ENCODE data around the gene IFI27L2.

The IFI27L2 gene

DNA sequence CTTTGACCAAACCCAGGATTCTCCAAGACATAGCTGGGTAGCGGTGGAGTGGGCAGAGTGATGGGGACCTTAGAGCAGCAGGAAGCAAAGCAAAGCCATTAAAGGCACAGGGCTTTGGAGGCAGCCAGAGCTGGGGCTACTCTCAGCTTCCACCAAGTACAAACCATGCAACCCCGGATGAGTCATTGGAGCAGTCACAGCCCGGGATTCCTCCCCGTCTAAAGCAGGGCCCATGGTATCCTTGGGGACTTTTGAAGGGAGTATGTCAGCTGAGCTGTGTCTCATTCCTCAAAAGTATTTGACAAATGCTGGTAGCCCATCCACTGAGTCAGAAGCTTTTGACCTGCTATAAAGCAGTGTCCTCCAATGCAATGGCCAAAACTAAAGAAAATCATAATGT lies 28.6 kb downstream of the IFI27L2 start:
- TF ChIP-seq POLR2AphosphoS5 (IDR thresholded peaks at IDR 0.05; ENCODE audit: low read depth) (no peak), REST (IDR thresholded peaks at IDR 0.05; ENCODE audit: insufficient replicate concordance, low read depth) (no peak), GABPA (IDR thresholded peaks at IDR 0.05; ENCODE audit: low read depth) (no peak), SPI1 (IDR thresholded peaks at IDR 0.05; ENCODE audit: borderline replicate concordance, low read depth) (no peak)
- TF ChIP-seq, protein P1, sequence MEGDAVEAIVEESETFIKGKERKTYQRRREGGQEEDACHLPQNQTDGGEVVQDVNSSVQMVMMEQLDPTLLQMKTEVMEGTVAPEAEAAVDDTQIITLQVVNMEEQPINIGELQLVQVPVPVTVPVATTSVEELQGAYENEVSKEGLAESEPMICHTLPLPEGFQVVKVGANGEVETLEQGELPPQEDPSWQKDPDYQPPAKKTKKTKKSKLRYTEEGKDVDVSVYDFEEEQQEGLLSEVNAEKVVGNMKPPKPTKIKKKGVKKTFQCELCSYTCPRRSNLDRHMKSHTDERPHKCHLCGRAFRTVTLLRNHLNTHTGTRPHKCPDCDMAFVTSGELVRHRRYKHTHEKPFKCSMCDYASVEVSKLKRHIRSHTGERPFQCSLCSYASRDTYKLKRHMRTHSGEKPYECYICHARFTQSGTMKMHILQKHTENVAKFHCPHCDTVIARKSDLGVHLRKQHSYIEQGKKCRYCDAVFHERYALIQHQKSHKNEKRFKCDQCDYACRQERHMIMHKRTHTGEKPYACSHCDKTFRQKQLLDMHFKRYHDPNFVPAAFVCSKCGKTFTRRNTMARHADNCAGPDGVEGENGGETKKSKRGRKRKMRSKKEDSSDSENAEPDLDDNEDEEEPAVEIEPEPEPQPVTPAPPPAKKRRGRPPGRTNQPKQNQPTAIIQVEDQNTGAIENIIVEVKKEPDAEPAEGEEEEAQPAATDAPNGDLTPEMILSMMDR (IDR thresholded peaks at IDR 0.05; ENCODE audit: insufficient read depth, low read length): no peak
- no peak for DNase-seq (ENCODE audit: low read depth in 1 of 2, low spot score in 1 of 2)
- no peaks in the 10 kb centered on the region for H3K27me3 ChIP-seq (ENCODE audit: insufficient read depth, poor library complexity, severe bottlenecking)
- no peak overlapping the region for H3K27ac ChIP-seq (replicated peaks)
- H3K4me3 ChIP-seq (replicated peaks; ENCODE audit: insufficient read depth, low read length): no peak overlapping the region

DNA sequence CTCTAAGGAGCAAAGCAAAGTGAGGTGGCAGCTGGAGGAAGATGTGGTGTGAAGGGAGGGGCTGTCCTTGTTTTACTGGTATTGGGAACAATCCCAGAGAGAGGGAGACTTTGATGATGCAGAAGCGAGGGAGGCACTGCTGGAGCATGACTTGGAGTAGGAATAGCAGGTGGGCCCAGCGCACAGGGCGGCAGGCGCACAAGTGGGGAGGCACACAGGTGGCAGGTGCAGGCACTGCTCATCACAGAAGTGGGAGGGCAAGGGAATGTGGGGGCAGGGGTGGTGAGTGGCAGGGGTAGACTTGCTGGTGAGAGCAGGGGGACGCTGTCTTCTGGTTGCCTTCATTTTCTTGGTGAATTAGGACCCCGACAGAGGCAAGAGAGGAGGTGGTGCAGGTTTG lies 30.4 kb downstream of the IFI27L2 start:
- DNase-seq (ENCODE audit: low read depth in 1 of 2, low spot score in 1 of 2): no peak
- Histone ChIP-seq H3K27ac (replicated peaks) (no peak overlapping the region), H3K27me3 (ENCODE audit: insufficient read depth, poor library complexity, severe bottlenecking) (no peaks in the 10 kb centered on the region), H3K4me3 (replicated peaks; ENCODE audit: insufficient read depth, low read length) (no peak overlapping the region)
- no peak for TF ChIP-seq SPI1 (IDR thresholded peaks at IDR 0.05; ENCODE audit: borderline replicate concordance, low read depth)
- TF ChIP-seq, protein P1 (IDR thresholded peaks at IDR 0.05; ENCODE audit: insufficient read depth, low read length): no peak
- no peak for TF ChIP-seq POLR2AphosphoS5 (IDR thresholded peaks at IDR 0.05; ENCODE audit: low read depth)
- no peak for TF ChIP-seq REST (IDR thresholded peaks at IDR 0.05; ENCODE audit: insufficient replicate concordance, low read depth)
- TF ChIP-seq GABPA (IDR thresholded peaks at IDR 0.05; ENCODE audit: low read depth): no peak

GRCh38 chr14:94098326-94098992 lies 30.9 kb downstream of the IFI27L2 start:
- TF ChIP-seq, protein P1 (IDR thresholded peaks at IDR 0.05; ENCODE audit: insufficient read depth, low read length): no peak
- TF ChIP-seq POLR2AphosphoS5 (IDR thresholded peaks at IDR 0.05; ENCODE audit: low read depth) (no peak), SPI1 (IDR thresholded peaks at IDR 0.05; ENCODE audit: borderline replicate concordance, low read depth) (no peak)
- H3K27me3 ChIP-seq (ENCODE audit: insufficient read depth, poor library complexity, severe bottlenecking): no peaks in the 10 kb centered on the region
- H3K27ac ChIP-seq (replicated peaks): no peak overlapping the region
- no peak overlapping the region for H3K4me3 ChIP-seq (replicated peaks; ENCODE audit: insufficient read depth, low read length)
- no peak for DNase-seq (ENCODE audit: low read depth in 1 of 2, low spot score in 1 of 2)

DNA sequence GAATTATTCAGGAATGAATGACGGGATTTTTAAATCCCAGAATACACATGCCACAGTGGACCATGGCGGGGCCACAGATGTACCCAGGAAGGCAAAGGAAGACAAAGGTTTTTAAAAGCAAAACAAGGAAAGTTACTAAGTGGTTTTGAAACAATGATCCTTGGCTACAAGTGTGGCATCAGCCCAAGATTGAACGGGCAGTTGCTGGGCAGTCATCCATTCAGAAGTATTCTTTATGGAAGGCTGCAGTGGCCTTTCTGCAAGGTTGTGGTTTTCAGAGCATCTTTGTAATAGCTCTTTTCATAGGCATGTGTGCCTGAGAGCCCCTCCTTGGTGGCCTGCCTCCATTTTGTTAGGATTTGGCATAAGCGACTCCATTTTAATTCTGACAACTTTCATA lies 32.3 kb downstream of the IFI27L2 start:
- no peak for DNase-seq (ENCODE audit: low read depth in 1 of 2, low spot score in 1 of 2)
- no peak overlapping the region for H3K4me3 ChIP-seq (replicated peaks; ENCODE audit: insufficient read depth, low read length)
- no peaks in the 10 kb centered on the region for H3K27me3 ChIP-seq (ENCODE audit: insufficient read depth, poor library complexity, severe bottlenecking)
- TF ChIP-seq POLR2AphosphoS5 (IDR thresholded peaks at IDR 0.05; ENCODE audit: low read depth) (no peak), GABPA (IDR thresholded peaks at IDR 0.05; ENCODE audit: low read depth) (no peak), SPI1 (IDR thresholded peaks at IDR 0.05; ENCODE audit: borderline replicate concordance, low read depth) (no peak), REST (IDR thresholded peaks at IDR 0.05; ENCODE audit: insufficient replicate concordance, low read depth) (no peak)
- TF ChIP-seq, protein P1 (IDR thresholded peaks at IDR 0.05; ENCODE audit: insufficient read depth, low read length): no peak
- no peak overlapping the region for H3K27ac ChIP-seq (replicated peaks)

Data from HL-60 (cell line).